ENCODE measurements around the gene ATP6AP2. TPM values are rescaled to one million over a fixed set of nuclear protein-coding genes. Genes with fewer than 3 reads are reported as not detected.
"Not testable (repeated sequence)": the region's sequence is repeated elsewhere in the genome, so short reads cannot be mapped to it uniquely, and the experiment has no call there.

The ATP6AP2 gene
- total RNA-seq, 1 donor from 2014 or later = 85.6 TPM

- DNase-seq (ENCODE audit: low spot score) = no peak
- Mint-ChIP-seq H3K27me3 (ENCODE audit: unreplicated experiment) (peaks cover 2% of the 10 kb centered on the region), H3K36me3 (ENCODE audit: low read depth, unreplicated experiment) (no peaks in the 10 kb centered on the region), H3K27ac (ENCODE audit: unreplicated experiment) (no peak overlapping the region), H3K4me3 (ENCODE audit: unreplicated experiment) (peak overlapping the region; percentile 91), H3K4me1 (ENCODE audit: unreplicated experiment) (peaks cover 4% of the 10 kb centered on the region), H3K9me3 (ENCODE audit: unreplicated experiment) (no peaks in the 10 kb centered on the region)
- TF ChIP-seq, protein P1, sequence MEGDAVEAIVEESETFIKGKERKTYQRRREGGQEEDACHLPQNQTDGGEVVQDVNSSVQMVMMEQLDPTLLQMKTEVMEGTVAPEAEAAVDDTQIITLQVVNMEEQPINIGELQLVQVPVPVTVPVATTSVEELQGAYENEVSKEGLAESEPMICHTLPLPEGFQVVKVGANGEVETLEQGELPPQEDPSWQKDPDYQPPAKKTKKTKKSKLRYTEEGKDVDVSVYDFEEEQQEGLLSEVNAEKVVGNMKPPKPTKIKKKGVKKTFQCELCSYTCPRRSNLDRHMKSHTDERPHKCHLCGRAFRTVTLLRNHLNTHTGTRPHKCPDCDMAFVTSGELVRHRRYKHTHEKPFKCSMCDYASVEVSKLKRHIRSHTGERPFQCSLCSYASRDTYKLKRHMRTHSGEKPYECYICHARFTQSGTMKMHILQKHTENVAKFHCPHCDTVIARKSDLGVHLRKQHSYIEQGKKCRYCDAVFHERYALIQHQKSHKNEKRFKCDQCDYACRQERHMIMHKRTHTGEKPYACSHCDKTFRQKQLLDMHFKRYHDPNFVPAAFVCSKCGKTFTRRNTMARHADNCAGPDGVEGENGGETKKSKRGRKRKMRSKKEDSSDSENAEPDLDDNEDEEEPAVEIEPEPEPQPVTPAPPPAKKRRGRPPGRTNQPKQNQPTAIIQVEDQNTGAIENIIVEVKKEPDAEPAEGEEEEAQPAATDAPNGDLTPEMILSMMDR (IDR thresholded peaks at IDR 0.05; ENCODE audit: unreplicated experiment) = no peak
Measured at GRCh38 chrX:40579900-40580536, 752 bp upstream of the ATP6AP2 start.

GRCh38 chrX:40581336-40581920, 658 bp downstream of the ATP6AP2 start:
- TF ChIP-seq, protein P1 (IDR thresholded peaks at IDR 0.05; ENCODE audit: unreplicated experiment) = no peak
- peaks cover 2% of the 10 kb centered on the region for H3K27me3 Mint-ChIP-seq (ENCODE audit: unreplicated experiment)
- peak overlapping the region; percentile 48 for H3K27ac Mint-ChIP-seq (ENCODE audit: unreplicated experiment)
- peaks cover 4% of the 10 kb centered on the region for H3K4me1 Mint-ChIP-seq (ENCODE audit: unreplicated experiment)
- H3K9me3 Mint-ChIP-seq (ENCODE audit: unreplicated experiment) = no peaks in the 10 kb centered on the region
- no peaks in the 10 kb centered on the region for H3K36me3 Mint-ChIP-seq (ENCODE audit: low read depth, unreplicated experiment)
- DNase-seq (ENCODE audit: low spot score) = no peak
- peak overlapping the region; percentile 85 for H3K4me3 Mint-ChIP-seq (ENCODE audit: unreplicated experiment)

GRCh38 chrX:40582178-40582577, 1.4 kb downstream of the ATP6AP2 start:
- DNase-seq (ENCODE audit: low spot score); H3K27me3 Mint-ChIP-seq (ENCODE audit: unreplicated experiment); H3K4me3 Mint-ChIP-seq (ENCODE audit: unreplicated experiment); H3K27ac Mint-ChIP-seq (ENCODE audit: unreplicated experiment); H3K9me3 Mint-ChIP-seq (ENCODE audit: unreplicated experiment); H3K36me3 Mint-ChIP-seq (ENCODE audit: low read depth, unreplicated experiment); H3K4me1 Mint-ChIP-seq (ENCODE audit: unreplicated experiment): not testable (repeated sequence)

- Mint-ChIP-seq H3K27me3 (ENCODE audit: unreplicated experiment) (peaks cover 2% of the 10 kb centered on the region), H3K4me1 (ENCODE audit: unreplicated experiment) (peaks cover 4% of the 10 kb centered on the region), H3K9me3 (ENCODE audit: unreplicated experiment) (no peaks in the 10 kb centered on the region), H3K36me3 (ENCODE audit: low read depth, unreplicated experiment) (no peaks in the 10 kb centered on the region), H3K27ac (ENCODE audit: unreplicated experiment) (no peak overlapping the region), H3K4me3 (ENCODE audit: unreplicated experiment) (no peak overlapping the region)
- TF ChIP-seq, protein P1 (IDR thresholded peaks at IDR 0.05; ENCODE audit: unreplicated experiment) = no peak
- no peak for DNase-seq (ENCODE audit: low spot score)
Measured at GRCh38 chrX:40582811-40583210, 2.0 kb downstream of the ATP6AP2 start.

- not testable (repeated sequence) for H3K9me3 Mint-ChIP-seq (ENCODE audit: unreplicated experiment)
Measured at GRCh38 chrX:40587623-40588022, 6.9 kb downstream of the ATP6AP2 start.

DNA sequence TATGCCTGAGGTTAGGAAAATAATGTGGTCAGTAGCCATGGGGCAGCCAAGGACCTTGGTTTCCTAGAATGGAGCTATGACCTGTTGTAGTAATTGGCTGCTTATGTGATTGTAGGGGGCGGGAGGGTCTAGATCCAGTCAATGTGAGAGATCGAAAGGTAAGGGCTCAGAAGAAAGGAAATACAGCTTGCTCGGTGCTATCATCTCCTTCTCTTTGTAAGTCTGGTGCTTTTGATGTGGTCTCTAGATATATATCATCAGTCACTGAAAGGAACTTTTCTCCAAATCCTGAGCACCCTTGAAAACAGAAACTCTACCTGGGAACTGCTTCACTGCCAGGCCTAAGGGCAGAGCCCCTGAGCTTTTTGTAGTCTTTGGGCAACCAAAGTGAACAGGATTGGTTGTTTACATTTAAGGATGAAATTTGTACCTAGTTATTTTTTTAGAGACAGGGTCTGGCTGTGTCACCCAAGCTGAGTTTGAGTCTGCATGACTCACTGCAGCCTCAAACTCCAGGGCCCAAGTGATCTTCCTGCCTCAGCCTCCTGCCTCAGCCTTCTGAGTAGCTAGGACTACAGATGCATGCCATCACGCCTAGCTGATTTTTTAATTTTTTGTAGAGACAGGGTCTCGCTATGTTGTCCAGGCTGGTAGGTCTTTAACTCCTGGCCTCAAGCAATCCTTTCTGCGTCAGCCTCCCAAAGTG, 9.0 kb downstream of the ATP6AP2 start:
- H3K36me3 Mint-ChIP-seq (ENCODE audit: low read depth, unreplicated experiment); H3K27me3 Mint-ChIP-seq (ENCODE audit: unreplicated experiment); H3K4me1 Mint-ChIP-seq (ENCODE audit: unreplicated experiment); DNase-seq (ENCODE audit: low spot score); H3K9me3 Mint-ChIP-seq (ENCODE audit: unreplicated experiment); H3K27ac Mint-ChIP-seq (ENCODE audit: unreplicated experiment); H3K4me3 Mint-ChIP-seq (ENCODE audit: unreplicated experiment): not testable (repeated sequence)

More at GRCh38 chrX:40587623-40588022, 6.9 kb downstream of the ATP6AP2 start:
- H3K4me1 Mint-ChIP-seq (ENCODE audit: unreplicated experiment); H3K4me3 Mint-ChIP-seq (ENCODE audit: unreplicated experiment); H3K36me3 Mint-ChIP-seq (ENCODE audit: low read depth, unreplicated experiment); H3K27ac Mint-ChIP-seq (ENCODE audit: unreplicated experiment); DNase-seq (ENCODE audit: low spot score); H3K27me3 Mint-ChIP-seq (ENCODE audit: unreplicated experiment): not testable (repeated sequence)

Data from endothelial cell (in vitro differentiated cells).